ENCODE results near the gene CAMKMT.

- TF ChIP-seq CTCF (IDR thresholded peaks at IDR 0.05) (no peak), EP300 (IDR thresholded peaks at IDR 0.05) (no peak), POLR2A (IDR thresholded peaks at IDR 0.05) (no peak)
Observed at GRCh38 chr2:44813658-44814057, 451.9 kb downstream of the CAMKMT start.
